Left ventricle myocardium inferior (tissue), 1 donor: ENCODE results near the gene PRR11. TPM values are rescaled to one million over a fixed set of nuclear protein-coding genes. Genes with fewer than 3 reads are reported as not detected.
"Not testable (repeated sequence)": the region's sequence is repeated elsewhere in the genome, so short reads cannot be mapped to it uniquely, and the experiment has no call there.

Experiments
- DNase-seq: peaks from one replicate; pipeline ENCODE4 v3.0.0-alpha.2; 2020
- H3K27ac ChIP-seq: fragments of 200-600 bp; replicated peaks from 2 replicates; pipeline ENCODE4 v1.8.0; 2021
- H3K27me3 ChIP-seq: fragments of 200-600 bp; 2 replicates; pipeline ENCODE4 v1.8.0; 2021; ENCODE audit warnings: low read depth
- H3K36me3 ChIP-seq: fragments of 200-600 bp; 2 replicates; pipeline ENCODE4 v1.8.0; 2021
- H3K4me1 ChIP-seq: fragments of 200-600 bp; 2 replicates; pipeline ENCODE4 v1.8.0; 2021
- H3K4me3 ChIP-seq: fragments of 200-600 bp; 2 replicates; pipeline ENCODE4 v1.8.0; 2021; ENCODE audit warnings: mild to moderate bottlenecking, moderate library complexity
- H3K9me3 ChIP-seq: fragments of 200-600 bp; replicated peaks from 2 replicates; pipeline ENCODE4 v1.8.0; 2021
- CTCF ChIP-seq: fragments of 200-600 bp; IDR thresholded peaks from 2 replicates; pipeline ENCODE4 v1.8.0; 2021; ENCODE audit warnings: antibody characterized with exemption, mild to moderate bottlenecking, borderline replicate concordance
- intact Hi-C: fragments of 100-400 bp; cut with micrococcal nuclease; formaldehyde crosslinking; loops from one replicate; pipeline ENCODE4 v1.11.0; 2022
- total RNA-seq: library from RNA; stranded (reverse); fragmentation: NEBNext Ultra II Directional; extraction: Animal tissue kit (Norgen Biotek cat#: 25700); gene quantifications from one replicate; pipeline ENCODE4 v1.2.1, GENCODE V29; 2021
- donor health status: DM: no; HTN: yes; CAD: no; lungs with severe emphysema.

PRR11 gene
- total RNA-seq, 1 donor from 2014 or later, result 1.5 TPM

DNA sequence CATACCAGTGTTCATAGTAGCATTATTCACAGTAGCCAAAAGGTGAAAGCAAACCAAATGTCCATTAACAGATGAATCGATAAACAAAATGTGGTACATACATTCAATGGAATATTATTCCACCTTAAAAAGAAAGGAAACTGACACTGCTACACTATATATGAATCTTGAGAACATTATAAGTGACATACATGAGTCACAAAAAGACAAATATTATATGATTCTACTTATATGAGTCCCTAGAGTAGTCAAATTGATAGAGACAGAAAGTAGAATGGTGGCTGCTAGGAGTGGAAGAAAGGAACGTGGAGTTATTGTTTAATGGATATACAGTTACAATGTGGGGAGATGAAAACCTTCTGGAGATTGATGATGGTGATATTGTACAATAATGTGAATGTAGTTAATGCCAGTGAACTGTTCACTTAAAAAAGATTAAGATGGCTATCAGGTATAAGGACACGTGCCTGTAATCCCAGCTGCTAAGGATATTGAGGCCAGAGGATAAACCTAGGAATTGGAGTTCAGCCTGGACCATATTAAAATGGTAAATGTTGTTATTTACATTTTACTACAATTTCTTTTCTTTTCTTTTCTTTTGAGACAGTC is 28.6 kb upstream of the PRR11 start:
- no peak overlapping the region for H3K27ac ChIP-seq
- H3K36me3 ChIP-seq, result peaks cover 19% of the 10 kb centered on the region
- no peaks in the 10 kb centered on the region for H3K9me3 ChIP-seq
- H3K4me1 ChIP-seq, result no peaks in the 10 kb centered on the region
- no peak overlapping the region for H3K4me3 ChIP-seq
- intact Hi-C loops, result no loop called here
- no peak for DNase-seq
- TF ChIP-seq CTCF, result no peak
- H3K27me3 ChIP-seq, result no peaks in the 10 kb centered on the region

DNA sequence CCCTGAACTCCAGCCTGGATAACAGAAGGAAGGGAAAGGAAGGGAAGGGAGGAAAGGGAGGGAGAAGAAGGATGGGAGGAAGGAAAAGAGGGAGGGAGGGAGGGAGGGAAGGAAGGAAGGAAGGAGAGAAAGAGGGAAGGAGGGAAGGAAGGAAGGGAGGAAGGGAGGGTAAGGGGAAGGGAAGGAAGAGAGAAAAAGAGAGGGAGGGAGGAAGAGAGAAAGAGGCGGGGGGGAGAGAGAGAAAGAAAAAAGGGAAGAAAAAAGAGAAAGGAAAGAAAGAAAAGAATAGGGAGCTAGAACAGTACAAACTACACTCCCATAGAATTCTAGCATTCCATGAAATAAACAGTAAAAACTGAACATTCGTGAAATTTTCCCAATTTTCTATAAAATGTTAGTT is 25.7 kb upstream of the PRR11 start:
- DNase-seq, result no peak
- Histone ChIP-seq H3K27ac (no peak overlapping the region), H3K27me3 (no peaks in the 10 kb centered on the region), H3K36me3 (peaks cover 8% of the 10 kb centered on the region), H3K4me3 (no peak overlapping the region), H3K4me1 (no peaks in the 10 kb centered on the region), H3K9me3 (no peaks in the 10 kb centered on the region)
- TF ChIP-seq CTCF, result no peak
- intact Hi-C loops, result no loop called here

DNA sequence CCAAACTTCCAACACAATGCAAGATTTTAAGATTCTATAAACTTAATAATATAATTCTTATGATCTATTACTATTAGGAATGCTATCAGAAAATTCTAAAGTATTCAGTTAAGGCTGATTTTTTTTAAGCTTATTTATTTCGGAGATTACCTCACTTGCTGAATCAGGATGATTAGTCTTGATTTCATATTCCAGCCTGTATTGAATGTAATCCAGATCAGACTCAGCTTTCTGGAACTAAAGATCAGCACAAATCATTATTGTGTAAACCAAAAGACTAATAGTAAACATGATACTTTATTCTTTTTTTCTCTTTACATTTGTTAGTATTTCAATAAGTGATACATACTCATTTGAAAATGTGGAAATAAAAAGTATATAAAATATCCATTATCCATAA is 24.4 kb upstream of the PRR11 start:
- intact Hi-C loops, result no loop called here
- H3K27ac ChIP-seq, result no peak overlapping the region
- TF ChIP-seq CTCF, result no peak
- H3K9me3 ChIP-seq, result no peaks in the 10 kb centered on the region
- H3K36me3 ChIP-seq, result peaks cover 8% of the 10 kb centered on the region
- no peaks in the 10 kb centered on the region for H3K27me3 ChIP-seq
- DNase-seq, result no peak
- H3K4me1 ChIP-seq, result no peaks in the 10 kb centered on the region
- H3K4me3 ChIP-seq, result no peak overlapping the region

DNA sequence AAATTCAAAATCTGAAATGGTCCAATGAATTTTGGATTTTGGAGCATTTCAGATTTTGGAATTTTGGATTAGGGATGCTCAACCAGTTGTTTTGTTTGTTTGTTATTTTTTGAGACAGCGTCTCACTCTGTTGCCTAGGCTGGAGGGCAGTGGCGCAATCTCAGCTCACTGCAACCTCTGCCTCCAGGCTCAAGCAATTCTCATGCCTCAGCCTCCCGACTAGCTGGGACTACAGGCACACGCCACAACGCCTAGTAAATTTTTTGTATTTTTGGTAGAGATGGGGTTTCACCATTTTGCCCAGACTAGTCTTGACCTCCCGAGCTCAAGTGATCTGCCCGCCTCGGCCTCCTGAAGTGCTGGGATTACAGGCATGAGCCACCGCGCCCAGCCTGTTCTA is 17.2 kb upstream of the PRR11 start:
- H3K4me3 ChIP-seq, H3K36me3 ChIP-seq, intact Hi-C loops, H3K27ac ChIP-seq, H3K4me1 ChIP-seq, H3K27me3 ChIP-seq, H3K9me3 ChIP-seq, DNase-seq: not testable (repeated sequence)

- no peak for TF ChIP-seq CTCF
- H3K27me3 ChIP-seq, result no peaks in the 10 kb centered on the region
- intact Hi-C loops, result no loop called here
Observed at GRCh38 chr17:59139939-59140338, 15.6 kb upstream of the PRR11 start.

GRCh38 chr17:59141860-59142259 is 13.7 kb upstream of the PRR11 start:
- intact Hi-C loops, result no loop called here
- no peak for DNase-seq
- no peak overlapping the region for H3K27ac ChIP-seq
- TF ChIP-seq CTCF, result no peak
- H3K9me3 ChIP-seq, result no peaks in the 10 kb centered on the region
- H3K4me1 ChIP-seq, result peaks cover 3% of the 10 kb centered on the region
- H3K36me3 ChIP-seq, result no peaks in the 10 kb centered on the region
- H3K27me3 ChIP-seq, result no peaks in the 10 kb centered on the region
- no peak overlapping the region for H3K4me3 ChIP-seq

More at GRCh38 chr17:59139939-59140338, 15.6 kb upstream of the PRR11 start:
- H3K9me3 ChIP-seq, result no peaks in the 10 kb centered on the region
- H3K4me3 ChIP-seq, result no peak overlapping the region
- H3K4me1 ChIP-seq, result peaks cover 3% of the 10 kb centered on the region
- no peak overlapping the region for H3K27ac ChIP-seq
- H3K36me3 ChIP-seq, result no peaks in the 10 kb centered on the region
- no peak for DNase-seq
